Measurements from ENCODE around the gene VIT.

DNA sequence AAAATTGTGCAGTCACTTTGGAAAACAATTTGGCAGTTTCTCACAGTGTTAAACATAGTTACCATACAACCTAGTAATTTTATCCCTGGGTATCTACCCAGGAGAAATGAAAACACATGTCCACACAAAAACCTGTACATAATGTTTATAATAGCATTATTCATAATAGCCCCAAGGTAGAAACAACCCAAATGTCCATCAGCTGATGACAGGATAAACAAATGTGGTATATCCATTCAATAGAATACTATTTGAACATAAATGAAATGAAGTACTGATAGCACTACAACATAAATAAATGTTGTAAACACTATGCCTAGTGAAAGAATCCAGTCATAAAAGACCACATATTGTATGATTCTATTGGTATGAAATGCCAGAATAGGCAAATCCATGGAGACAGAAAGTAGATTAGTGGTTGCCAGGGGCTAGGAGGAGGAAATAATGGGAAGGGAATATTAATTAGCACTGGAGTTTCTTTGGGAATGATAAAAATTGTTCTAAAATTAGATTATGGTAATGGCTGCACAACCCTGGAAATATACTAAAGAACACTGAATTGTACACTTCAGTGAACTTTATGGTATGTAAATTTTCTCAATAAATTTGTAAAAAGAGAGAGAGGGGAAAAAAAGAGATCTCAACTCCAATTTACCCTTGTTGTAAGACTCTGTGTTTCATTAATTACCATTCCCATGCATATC, 20.8 kb upstream of the VIT start:
- TF ChIP-seq CTCF (IDR thresholded peaks at IDR 0.05; ENCODE audit: insufficient read depth, low read length): no peak
- TF ChIP-seq POLR2AphosphoS5 (IDR thresholded peaks at IDR 0.05; ENCODE audit: low read depth): no peak

Data from HL-60 (cell line).